Mesendoderm (in vitro differentiated cells): ENCODE results near the gene SPACA7.

Source experiments
- DNase-seq: peaks from one replicate; pipeline ENCODE4 v3.0.0; 2013
- H2AK5ac ChIP-seq: 2 replicates; pipeline ENCODE4 v1.6.1; 2013; ENCODE audit warnings: low read length, inconsistent platforms
- H2BK120ac ChIP-seq: 2 replicates; pipeline ENCODE4 v1.6.1; 2013; ENCODE audit warnings: low read depth, mild to moderate bottlenecking, low read length, moderate library complexity, mixed read lengths
- H2BK15ac ChIP-seq: replicated peaks from 2 replicates; pipeline ENCODE4 v1.6.1; 2013; ENCODE audit warnings: low read depth, mild to moderate bottlenecking, moderate library complexity
- H2BK5ac ChIP-seq: 2 replicates; pipeline ENCODE4 v1.6.1; 2013; ENCODE audit warnings: low read length, inconsistent platforms
- H3K18ac ChIP-seq: 2 replicates; pipeline ENCODE4 v1.6.1; 2013; ENCODE audit warnings: mild to moderate bottlenecking, low read length, mixed read lengths
- H3K23ac ChIP-seq: one replicate; pipeline ENCODE4 v1.6.1; 2013; ENCODE audit warnings: low read length
- H3K27ac ChIP-seq: 2 replicates; pipeline ENCODE4 v1.5.1; 2013; ENCODE audit warnings: low read depth, mild to moderate bottlenecking, inconsistent platforms, low read length, moderate library complexity
- H3K27me3 ChIP-seq: 2 replicates; pipeline ENCODE4 v1.6.1; 2013; ENCODE audit warnings: low read length, control low read depth, mild to moderate bottlenecking, inconsistent platforms; ENCODE audit not compliant: insufficient read depth, poor library complexity
- H3K36me3 ChIP-seq: 2 replicates; pipeline ENCODE4 v1.6.1; 2013; ENCODE audit warnings: low read length, inconsistent platforms; ENCODE audit not compliant: control insufficient read depth, insufficient read depth
- H3K4ac ChIP-seq: one replicate; pipeline ENCODE4 v1.6.1; 2013; ENCODE audit warnings: low read depth, mild to moderate bottlenecking, low read length, moderate library complexity
- H3K4me1 ChIP-seq: 2 replicates; pipeline ENCODE4 v1.6.1; 2013; ENCODE audit warnings: low read depth, low read length, inconsistent platforms; ENCODE audit not compliant: control insufficient read depth
- H3K4me2 ChIP-seq: 2 replicates; pipeline ENCODE4 v1.6.1; 2013; ENCODE audit warnings: low read length
- H3K4me3 ChIP-seq: 2 replicates; pipeline ENCODE4 v1.5.1; 2013; ENCODE audit warnings: mild to moderate bottlenecking, low read length
- H3K56ac ChIP-seq: one replicate; pipeline ENCODE4 v1.6.1; 2013; ENCODE audit warnings: low read length
- H3K79me1 ChIP-seq: 2 replicates; pipeline ENCODE4 v1.6.1; 2013; ENCODE audit warnings: low read length, inconsistent platforms
- H3K79me2 ChIP-seq: 2 replicates; pipeline ENCODE4 v1.6.1; 2013; ENCODE audit warnings: mild to moderate bottlenecking, low read length; ENCODE audit not compliant: control insufficient read depth, insufficient read depth
- H3K9ac ChIP-seq: 2 replicates; pipeline ENCODE4 v1.6.1; 2013; ENCODE audit warnings: low read length, inconsistent platforms
- H4K5ac ChIP-seq: one replicate; pipeline ENCODE4 v1.6.1; 2013; ENCODE audit warnings: low read length
- H4K8ac ChIP-seq: one replicate; pipeline ENCODE4 v1.6.1; 2013; ENCODE audit warnings: low read depth, mild to moderate bottlenecking, control low read depth, low read length, moderate library complexity
- WGBS: extraction: QIAGEN DNeasy Blood & Tissue Kit; methylation state at CpG from one replicate; pipeline ENCODE4 v1.1.7; 2013; ENCODE audit warnings: low lambda C conversion rate, missing lambda C conversion rate; ENCODE audit not compliant: insufficient coverage; ENCODE audit errors: extremely low coverage; 5-methylcytosine and 5-hydroxymethylcytosine counted together

SPACA7 gene

GRCh38 chr13:112457081-112457480 is 80.9 kb downstream of the SPACA7 start:
- no peaks in the 10 kb centered on the region for H3K79me2 ChIP-seq
- H4K5ac ChIP-seq = no peak overlapping the region
- no CpG with 5 or more reads among the region's 9 CpGs for WGBS
- no peaks in the 10 kb centered on the region for H3K4me1 ChIP-seq
- no peak overlapping the region for H2BK15ac ChIP-seq
- no peak overlapping the region for H2AK5ac ChIP-seq
- H3K79me1 ChIP-seq = no peaks in the 10 kb centered on the region
- H3K56ac ChIP-seq = no peak overlapping the region
- no peaks in the 10 kb centered on the region for H3K27me3 ChIP-seq
- H3K4me3 ChIP-seq = no peak overlapping the region
- no peak overlapping the region for H3K4me2 ChIP-seq
- H3K27ac ChIP-seq = no peak overlapping the region
- no peak overlapping the region for H2BK120ac ChIP-seq
- H3K36me3 ChIP-seq = no peaks in the 10 kb centered on the region
- no peak overlapping the region for H3K9ac ChIP-seq
- H3K4ac ChIP-seq = no peak overlapping the region
- H2BK5ac ChIP-seq = no peak overlapping the region
- H3K18ac ChIP-seq = no peak overlapping the region
- no peak for DNase-seq
- H4K8ac ChIP-seq = no peak overlapping the region
- no peak overlapping the region for H3K23ac ChIP-seq

- Histone ChIP-seq H2BK15ac (no peak overlapping the region), H3K27ac (no peak overlapping the region), H3K27me3 (no peaks in the 10 kb centered on the region), H2BK5ac (no peak overlapping the region), H2AK5ac (no peak overlapping the region), H3K4ac (no peak overlapping the region), H3K79me1 (no peaks in the 10 kb centered on the region), H3K9ac (no peak overlapping the region), H3K79me2 (no peaks in the 10 kb centered on the region), H4K8ac (no peak overlapping the region), H3K4me3 (no peak overlapping the region), H3K36me3 (no peaks in the 10 kb centered on the region), H3K4me2 (no peak overlapping the region), H3K56ac (no peak overlapping the region), H2BK120ac (no peak overlapping the region), H4K5ac (no peak overlapping the region), H3K4me1 (no peaks in the 10 kb centered on the region), H3K23ac (no peak overlapping the region), H3K18ac (no peak overlapping the region)
- no CpG with 5 or more reads among the region's 13 CpGs for WGBS
- DNase-seq = no peak
Measured at GRCh38 chr13:112457485-112457884, 81.3 kb downstream of the SPACA7 start.

DNA sequence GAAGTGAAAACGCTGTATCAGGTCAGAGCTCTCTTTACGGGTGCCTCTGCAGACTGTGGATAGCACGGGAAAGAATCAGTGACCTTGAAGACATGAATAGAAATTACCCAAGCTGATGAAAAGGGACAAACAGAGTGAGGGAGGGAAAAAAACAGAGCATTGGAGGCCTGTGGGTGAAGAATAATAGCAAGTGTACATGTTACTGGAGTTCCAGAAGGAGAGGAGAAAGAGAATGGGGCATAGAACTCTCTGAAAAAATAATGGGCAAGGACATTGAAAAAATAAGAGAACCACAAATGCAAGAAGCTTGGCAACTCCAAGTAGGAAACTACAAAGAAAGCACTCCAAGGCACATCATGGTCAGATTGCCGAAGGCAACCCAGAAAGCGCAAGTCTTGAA is 86.3 kb downstream of the SPACA7 start:
- DNase-seq = no peak
- no peak overlapping the region for H3K4me2 ChIP-seq
- H2AK5ac ChIP-seq = no peak overlapping the region
- H4K8ac ChIP-seq = no peak overlapping the region
- no peak overlapping the region for H2BK15ac ChIP-seq
- no peak overlapping the region for H3K9ac ChIP-seq
- no peaks in the 10 kb centered on the region for H3K4me1 ChIP-seq
- no peak overlapping the region for H2BK120ac ChIP-seq
- H3K36me3 ChIP-seq = no peaks in the 10 kb centered on the region
- no peak overlapping the region for H3K56ac ChIP-seq
- no peak overlapping the region for H3K23ac ChIP-seq
- WGBS = no CpG with 5 or more reads among the region's 5 CpGs
- no peak overlapping the region for H3K4me3 ChIP-seq
- H3K18ac ChIP-seq = no peak overlapping the region
- no peak overlapping the region for H3K4ac ChIP-seq
- no peaks in the 10 kb centered on the region for H3K27me3 ChIP-seq
- no peaks in the 10 kb centered on the region for H3K79me1 ChIP-seq
- H2BK5ac ChIP-seq = no peak overlapping the region
- H3K27ac ChIP-seq = no peak overlapping the region
- H4K5ac ChIP-seq = no peak overlapping the region
- no peaks in the 10 kb centered on the region for H3K79me2 ChIP-seq

GRCh38 chr13:112464720-112465119 is 88.6 kb downstream of the SPACA7 start:
- no peak overlapping the region for H2AK5ac ChIP-seq
- H3K9ac ChIP-seq = no peak overlapping the region
- H3K18ac ChIP-seq = no peak overlapping the region
- no peaks in the 10 kb centered on the region for H3K4me1 ChIP-seq
- no CpG with 5 or more reads among the region's 14 CpGs for WGBS
- no peaks in the 10 kb centered on the region for H3K36me3 ChIP-seq
- DNase-seq = no peak
- no peak overlapping the region for H4K5ac ChIP-seq
- H3K4ac ChIP-seq = no peak overlapping the region
- no peaks in the 10 kb centered on the region for H3K79me1 ChIP-seq
- H2BK15ac ChIP-seq = no peak overlapping the region
- H2BK120ac ChIP-seq = no peak overlapping the region
- H3K27me3 ChIP-seq = no peaks in the 10 kb centered on the region
- H3K4me2 ChIP-seq = no peak overlapping the region
- no peak overlapping the region for H2BK5ac ChIP-seq
- H3K79me2 ChIP-seq = no peaks in the 10 kb centered on the region
- no peak overlapping the region for H3K27ac ChIP-seq
- no peak overlapping the region for H3K56ac ChIP-seq
- no peak overlapping the region for H3K23ac ChIP-seq
- H4K8ac ChIP-seq = no peak overlapping the region
- H3K4me3 ChIP-seq = no peak overlapping the region

DNA sequence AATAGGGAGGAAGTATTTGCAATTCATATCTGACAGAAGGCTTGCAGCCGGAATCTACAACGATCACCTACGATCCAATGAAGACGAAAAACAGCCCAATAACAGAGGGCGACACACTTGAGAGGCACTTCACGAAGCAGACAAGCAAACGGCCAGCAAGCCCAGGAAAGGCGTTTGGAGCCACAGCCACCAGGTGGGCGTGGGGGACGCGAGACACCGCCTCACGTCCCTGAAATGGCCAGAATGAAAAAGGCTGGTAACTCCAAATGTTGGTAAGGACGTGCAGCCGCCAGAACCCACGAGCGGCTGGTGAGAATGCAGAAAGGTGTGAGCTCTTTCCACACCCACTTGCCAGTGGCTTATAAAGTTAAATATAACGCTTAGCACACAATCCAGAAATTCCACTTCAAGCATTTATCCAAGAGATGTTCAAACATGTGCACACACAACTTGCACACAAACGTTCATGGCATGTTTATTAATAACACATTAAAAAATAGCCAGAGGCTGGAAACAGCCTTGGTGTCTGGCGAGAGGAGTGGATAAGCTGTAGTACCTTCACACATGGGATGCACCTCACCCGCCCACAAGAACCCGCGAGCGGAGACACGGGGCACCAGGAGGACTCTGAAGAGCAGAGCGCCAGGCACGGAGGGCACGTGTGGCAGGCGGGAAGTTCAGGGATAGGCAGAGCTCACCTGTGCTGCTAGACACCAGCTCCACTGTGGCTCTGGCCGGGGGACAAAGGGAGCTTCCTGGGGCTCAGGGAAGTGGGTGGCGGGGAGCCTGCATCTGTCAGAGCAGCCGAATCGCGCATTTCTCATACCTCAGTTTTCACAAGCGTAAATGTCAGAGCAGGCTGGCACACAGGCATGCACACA is 89.3 kb downstream of the SPACA7 start:
- Histone ChIP-seq H3K79me1 (no peaks in the 10 kb centered on the region), H3K27me3 (no peaks in the 10 kb centered on the region), H3K18ac (no peak overlapping the region), H3K27ac (no peak overlapping the region), H3K79me2 (no peaks in the 10 kb centered on the region), H3K4me1 (no peaks in the 10 kb centered on the region), H3K4ac (no peak overlapping the region), H4K5ac (no peak overlapping the region), H3K9ac (no peak overlapping the region), H3K36me3 (no peaks in the 10 kb centered on the region), H3K56ac (no peak overlapping the region), H2AK5ac (no peak overlapping the region), H3K23ac (no peak overlapping the region), H3K4me2 (no peak overlapping the region), H4K8ac (no peak overlapping the region), H3K4me3 (no peak overlapping the region), H2BK5ac (no peak overlapping the region), H2BK15ac (no peak overlapping the region), H2BK120ac (no peak overlapping the region)
- no CpG with 5 or more reads among the region's 35 CpGs for WGBS
- no peak for DNase-seq
